ENCODE measurements around the gene PCA3.

PCA3 gene

DNA sequence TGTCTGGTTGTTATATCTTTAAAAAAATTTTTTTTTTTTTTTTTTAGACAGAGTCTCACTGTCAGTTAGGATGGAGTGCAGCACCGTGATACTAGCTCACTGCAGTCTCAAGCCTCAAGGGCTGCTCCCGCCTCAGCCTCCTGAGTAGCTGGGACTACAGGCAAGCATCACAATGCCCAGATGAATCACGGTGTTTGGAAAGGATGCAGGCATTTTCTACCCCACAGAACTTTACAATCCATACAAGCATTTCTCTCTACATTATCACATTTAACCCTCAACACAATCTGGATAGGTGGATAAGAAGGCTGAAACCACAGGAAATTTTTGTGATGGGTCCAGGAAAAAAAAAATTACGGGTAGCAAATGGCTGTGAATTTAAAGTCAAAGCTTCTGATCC lies 5.8 kb upstream of the PCA3 start:
- no peak for DNase-seq

DNA sequence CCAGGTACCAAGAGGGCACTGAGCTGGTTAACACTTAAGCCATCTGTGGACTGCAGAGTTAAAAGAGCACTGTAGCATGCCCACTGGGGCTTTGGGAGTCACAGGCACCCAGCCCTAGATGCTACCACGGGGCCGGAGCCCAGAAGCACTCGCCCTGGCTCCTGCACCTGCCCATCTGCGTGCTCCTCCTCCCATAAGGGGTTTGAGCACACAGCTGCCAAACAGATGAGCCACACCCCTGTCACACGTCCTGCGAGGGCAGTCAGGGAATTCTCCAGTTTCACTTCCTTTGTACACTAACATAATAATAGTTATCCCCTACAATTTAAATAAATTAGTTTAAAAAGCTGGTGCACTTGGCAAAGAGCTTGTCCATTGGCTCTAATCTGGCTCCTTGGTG lies 4.5 kb upstream of the PCA3 start:
- no peak for DNase-seq

DNA sequence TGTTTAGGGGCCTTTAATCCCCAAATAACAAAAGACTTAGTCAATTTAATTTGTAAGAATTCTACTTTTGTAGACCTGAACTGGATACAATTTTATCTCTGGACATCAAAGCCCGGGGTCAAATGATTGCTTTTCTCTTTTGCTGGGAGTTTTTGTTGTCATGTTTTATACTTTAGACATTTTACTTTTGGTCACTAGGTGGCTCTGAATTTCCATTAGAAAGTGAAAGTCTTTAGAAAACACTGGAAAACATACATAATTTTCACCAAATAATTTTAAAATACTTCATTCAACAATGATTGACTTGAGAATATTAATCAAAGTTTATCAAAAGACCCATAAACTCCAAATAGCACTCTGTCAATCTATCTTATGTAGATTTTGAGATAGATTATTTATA lies 2.8 kb upstream of the PCA3 start:
- DNase-seq = peak in 1 of 2 donors; percentile 25

DNA sequence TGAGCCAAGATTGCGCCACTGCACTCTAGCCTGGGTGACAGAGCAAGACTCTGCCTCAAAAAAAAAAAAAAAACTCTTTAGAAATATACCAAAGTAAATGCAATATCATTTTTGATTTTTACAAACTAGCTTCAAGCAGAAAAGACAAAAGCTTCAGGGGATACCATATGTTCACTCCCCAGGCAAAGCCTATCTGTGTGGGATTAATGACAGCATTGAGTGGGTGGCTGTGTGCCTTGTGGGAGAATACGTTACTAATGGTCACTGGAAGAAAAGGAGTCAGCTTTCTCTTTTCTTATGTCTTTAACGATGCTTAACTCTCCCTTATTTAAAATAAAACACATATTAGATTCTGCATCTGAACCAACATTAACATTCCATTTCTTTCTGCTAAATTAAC lies 1.9 kb downstream of the PCA3 start:
- no peak for DNase-seq

DNA sequence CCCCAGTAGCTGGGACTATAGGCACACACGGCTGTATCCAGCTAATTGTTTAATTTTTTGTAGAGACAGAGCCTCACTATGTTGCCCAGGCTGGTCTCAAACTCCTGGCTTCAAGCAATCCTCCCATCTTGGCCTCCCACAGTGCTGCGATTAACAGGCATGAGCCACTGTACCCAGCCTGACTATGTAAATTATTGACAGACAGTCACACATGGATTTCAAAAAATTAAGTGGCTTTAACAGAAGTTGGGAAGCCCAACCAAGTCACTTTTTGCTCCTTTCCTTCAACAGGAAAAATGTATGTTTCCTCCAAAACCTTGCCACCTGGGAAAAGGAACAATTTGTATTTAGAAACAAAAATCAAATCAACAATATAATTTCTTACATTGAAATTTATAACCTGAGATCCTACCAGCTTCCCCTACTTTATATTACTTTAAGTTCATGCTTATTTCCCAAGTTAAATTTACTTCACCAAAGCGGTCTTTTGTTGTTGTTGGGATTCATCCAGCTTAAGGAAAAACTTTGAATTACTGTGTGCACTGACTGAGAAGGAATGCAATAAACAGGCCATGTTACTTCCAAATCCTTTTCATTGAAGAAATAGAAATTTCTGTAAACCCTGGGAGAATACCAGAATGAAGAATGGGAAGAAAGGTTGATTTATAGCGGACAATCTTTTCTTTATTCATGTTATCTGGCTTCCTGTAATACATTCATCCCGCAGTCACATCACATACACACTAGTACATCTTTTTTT lies 8.6 kb downstream of the PCA3 start:
- no peak for DNase-seq

DNA sequence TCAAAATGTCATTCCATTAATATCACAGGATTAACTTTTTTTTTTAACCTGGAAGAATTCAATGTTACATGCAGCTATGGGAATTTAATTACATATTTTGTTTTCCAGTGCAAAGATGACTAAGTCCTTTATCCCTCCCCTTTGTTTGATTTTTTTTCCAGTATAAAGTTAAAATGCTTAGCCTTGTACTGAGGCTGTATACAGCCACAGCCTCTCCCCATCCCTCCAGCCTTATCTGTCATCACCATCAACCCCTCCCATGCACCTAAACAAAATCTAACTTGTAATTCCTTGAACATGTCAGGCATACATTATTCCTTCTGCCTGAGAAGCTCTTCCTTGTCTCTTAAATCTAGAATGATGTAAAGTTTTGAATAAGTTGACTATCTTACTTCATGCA lies 20.6 kb downstream of the PCA3 start:
- no peak for DNase-seq

DNA sequence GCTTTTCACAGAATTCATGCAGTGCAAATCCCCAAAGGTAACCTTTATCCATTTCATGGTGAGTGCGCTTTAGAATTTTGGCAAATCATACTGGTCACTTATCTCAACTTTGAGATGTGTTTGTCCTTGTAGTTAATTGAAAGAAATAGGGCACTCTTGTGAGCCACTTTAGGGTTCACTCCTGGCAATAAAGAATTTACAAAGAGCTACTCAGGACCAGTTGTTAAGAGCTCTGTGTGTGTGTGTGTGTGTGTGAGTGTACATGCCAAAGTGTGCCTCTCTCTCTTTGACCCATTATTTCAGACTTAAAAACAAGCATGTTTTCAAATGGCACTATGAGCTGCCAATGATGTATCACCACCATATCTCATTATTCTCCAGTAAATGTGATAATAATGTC lies 21.3 kb downstream of the PCA3 start:
- no peak for DNase-seq

DNA sequence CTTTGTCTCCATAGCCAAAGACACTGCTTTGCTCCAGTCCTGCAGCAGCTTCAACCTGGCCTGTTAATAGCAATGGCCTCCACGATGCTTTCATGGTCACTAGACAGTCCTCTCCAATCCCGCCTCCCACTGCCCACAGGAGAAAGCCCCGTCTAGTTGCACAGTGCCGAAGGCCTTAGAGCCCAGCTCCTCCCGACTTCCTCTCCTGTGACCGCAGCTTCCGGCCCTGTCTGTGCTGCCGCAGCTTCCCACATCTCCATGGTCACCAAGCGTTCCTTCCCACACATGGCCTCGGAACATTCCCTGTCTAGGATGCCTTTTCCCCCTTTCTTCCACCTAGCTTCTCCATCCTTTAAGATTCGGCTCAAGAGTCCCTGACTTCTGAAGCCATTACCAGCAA lies 23.4 kb downstream of the PCA3 start:
- no peak for DNase-seq

DNA sequence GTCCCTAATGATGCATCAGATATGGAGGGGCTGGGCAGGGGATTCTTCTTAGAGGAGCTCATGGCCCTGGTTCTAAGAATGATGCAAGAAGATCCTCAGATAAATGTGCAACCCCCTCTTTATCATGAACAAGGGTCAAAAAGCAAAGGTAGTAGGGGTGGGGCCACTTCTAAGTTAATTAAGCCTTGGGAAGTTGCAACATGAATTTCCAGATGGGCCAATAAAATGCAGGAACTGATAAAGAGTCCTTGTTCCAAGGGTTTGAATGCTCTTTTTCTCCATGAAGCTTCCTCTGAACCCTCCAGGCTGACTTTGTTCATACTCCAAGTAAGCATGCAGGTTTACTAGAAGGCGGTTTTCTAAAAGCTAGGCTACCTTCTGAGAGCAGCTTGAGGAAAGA lies 25.6 kb downstream of the PCA3 start:
- no peak for DNase-seq

DNA sequence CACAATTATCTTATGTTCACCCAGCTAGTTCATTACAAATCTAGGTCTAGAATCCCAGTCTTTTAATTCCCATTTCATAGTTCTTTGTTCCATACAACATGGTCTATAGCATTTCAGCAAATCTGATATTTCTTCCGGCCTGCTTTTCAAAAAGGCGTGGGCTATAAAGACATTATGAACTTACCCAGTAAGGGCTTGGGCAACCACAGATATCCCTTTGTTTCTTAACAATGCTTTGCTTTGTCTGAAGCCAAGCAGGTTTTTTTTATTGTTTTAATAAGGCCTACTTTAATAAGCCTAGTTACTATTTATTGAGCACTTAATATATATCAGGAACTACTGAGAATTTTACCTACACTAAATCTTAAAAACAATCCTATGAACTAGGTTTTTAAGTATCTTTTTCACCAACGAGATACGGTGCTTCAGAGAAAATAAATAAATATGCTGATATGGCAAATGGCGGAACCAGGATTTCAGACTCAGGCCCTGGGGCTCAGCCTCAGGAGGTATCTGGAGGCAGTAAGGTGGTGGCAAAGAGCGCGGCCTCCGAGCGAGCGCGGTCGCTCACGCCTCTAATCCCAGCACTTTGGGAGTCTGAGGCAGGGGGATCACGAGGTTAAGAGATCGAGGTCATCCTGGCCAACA lies 29.7 kb downstream of the PCA3 start:
- DNase-seq = no peak

DNA sequence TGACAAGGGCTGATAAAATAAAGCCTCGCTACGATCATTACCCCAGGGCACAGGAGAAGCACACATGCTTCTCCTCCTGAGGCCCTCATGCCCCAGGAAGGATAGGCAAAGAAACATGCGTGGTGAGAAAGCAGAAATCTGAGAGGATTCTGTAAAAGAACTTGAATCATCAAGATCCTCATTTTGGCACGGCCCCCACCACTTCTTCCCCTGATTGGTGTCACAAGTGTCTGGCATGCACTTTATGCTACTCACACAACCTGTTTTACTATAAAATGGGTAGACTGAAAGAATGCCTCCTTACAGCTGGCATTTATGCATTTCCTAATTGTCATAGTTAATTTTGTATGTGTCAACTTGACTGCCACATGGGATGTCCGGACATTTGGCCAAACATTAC lies 32.1 kb downstream of the PCA3 start:
- no peak for DNase-seq

DNA sequence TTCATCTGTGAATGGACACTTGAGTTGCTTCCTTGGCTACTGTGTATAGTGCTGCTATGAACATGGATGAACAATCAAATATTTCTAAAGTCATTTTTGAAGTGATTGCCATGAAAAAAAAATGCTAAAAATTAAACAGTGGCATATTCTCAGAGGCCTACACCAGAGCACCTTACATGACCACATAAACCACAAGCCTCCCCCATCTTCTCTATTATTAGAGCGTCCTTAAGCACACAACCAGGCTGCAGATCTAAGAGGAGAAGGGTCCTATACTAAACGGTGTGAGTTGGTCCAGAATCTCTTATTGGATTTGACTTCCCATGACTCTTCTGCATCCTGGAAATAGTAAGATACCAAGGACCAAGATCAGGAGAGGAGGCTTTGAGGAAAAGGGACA lies 34.3 kb downstream of the PCA3 start:
- DNase-seq = no peak

DNA sequence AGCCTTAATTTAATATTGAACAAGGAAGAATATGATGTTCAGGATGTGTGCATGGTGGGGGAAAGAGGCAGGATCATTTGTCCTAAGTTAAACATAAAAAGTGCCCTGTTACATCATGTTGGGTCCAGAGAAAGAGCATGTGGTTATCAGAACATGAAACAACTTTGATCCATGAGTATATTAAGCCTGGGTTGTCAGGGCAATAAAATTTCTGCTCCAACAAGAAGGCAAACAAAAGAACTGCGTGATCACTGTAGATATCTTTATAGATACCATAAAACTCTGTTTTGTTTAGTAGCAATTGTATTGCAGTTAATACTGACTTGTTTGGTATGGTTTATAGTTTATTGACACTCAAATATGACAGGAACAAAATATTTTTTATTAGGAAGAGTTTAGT lies 35.2 kb downstream of the PCA3 start:
- no peak for DNase-seq

DNA sequence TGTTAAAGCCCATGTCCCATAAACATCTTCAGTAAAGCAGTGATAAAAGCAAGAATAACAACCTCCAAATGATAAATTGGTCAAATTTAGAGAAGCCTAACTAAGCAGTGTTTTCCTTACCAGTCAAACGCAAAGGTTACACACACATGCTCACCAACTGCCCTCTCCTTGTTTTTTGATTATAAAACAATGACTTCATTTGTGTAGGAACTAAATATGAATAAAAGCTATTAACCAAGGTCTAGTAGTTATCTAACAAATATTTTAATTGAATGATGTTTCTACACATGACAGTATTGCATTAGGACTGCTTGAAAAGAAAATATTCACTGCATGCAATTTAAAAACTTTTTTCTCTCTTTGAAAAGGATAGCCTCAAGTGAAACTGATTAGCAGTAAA lies 36.7 kb downstream of the PCA3 start:
- DNase-seq = no peak

DNA sequence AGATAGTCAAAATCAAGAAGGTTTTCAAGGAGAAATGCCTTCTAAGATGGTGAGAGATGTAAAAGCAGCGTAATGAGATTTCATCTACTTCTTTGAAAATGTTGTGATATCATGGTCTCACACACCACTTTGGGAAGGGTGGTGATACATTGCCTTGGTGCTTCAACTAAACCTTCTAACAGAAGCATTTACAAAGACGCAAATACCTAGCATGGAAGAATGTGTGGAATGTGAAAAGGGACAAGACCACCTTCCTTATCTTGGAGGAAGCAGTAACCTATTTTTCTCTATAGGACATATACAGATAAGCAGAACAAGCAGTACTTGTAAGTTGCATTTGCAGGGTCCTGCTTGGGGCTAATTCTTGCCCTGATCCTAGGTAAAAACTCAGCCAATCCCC lies 38.8 kb downstream of the PCA3 start:
- no peak for DNase-seq

DNA sequence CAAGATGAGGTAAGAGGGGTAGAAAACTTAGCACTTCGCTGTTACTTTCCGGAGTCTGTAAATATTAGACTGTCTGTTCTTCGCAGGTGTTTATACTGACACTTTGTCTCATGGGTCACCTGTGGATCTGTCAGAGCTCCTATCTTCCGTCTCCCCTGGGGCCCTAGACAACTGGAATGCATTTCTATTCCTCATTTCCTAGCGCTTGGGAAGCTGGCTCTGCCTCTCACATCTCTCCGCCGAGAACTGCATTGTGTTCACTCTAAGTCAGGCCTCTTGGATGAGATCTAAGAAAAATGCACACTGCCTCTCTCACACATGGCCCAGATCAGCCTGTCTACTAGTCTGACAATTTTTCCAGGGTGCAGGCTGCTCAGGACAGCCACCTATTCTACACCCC lies 39.5 kb downstream of the PCA3 start:
- DNase-seq = no peak

DNA sequence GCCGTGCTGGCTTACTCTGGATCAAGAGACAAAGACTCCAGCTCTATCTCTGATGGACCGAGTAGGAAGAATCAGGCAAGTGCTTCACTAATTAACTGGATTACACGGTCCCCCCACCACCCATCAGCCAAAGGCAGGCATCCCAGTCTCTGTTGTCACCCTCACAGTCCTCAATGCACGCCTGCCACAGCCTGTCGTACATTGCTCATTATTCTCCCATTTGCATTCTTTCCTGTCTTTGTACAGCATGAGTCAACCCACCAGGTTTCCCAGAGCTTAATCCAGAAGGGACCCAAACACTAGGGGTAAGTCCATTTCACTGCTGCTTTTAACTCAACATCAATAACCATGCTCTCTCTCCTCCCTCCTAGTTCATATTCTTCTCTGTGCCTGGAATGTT lies 44.4 kb downstream of the PCA3 start:
- DNase-seq = no peak

DNA sequence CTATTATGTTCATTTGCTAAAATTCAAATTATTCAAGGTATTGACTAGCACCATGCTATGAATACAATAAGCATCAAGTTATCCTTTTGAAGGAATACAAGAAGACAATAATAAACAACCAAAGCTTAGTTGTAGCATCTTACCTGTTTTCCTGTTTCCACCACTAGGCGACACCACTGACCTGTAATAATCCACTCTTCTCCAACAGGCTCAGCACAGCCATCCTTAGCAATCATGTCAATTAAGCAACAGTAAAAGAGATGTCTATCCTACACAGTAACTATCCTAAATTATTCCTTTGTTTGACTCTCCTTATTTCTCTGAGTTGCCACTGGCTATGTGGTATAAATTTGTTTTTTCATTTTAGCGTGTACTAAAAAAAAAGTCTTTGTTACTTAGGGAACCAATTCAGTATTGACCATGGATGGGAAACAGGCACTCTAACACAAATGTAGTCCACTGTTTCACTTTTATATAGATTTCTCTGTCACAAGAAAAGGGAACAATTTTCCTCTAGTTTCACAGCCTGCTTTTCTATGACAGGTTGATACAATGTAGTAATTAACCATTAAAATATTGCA lies 46.2 kb downstream of the PCA3 start:
- DNase-seq = peak; percentile 16 to 82

DNA sequence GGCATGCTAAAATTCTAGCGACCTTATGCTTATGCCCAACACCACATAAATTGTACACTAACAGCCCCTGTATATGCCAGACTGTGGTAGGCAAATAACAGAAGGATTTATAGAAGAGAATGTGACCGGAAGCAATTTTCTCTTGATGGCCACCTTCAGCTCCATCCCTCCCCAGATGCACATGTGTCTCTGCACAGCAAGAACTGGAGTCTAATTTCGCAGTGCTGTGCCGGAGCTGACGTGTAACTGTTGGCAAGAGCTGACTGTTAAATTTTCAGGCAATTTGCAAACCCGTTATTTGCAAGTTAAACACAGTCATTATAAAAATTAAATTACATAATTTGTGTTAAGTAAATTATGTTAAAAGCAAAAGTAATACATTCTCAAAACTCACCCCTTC lies 48.4 kb downstream of the PCA3 start:
- DNase-seq = no peak

DNA sequence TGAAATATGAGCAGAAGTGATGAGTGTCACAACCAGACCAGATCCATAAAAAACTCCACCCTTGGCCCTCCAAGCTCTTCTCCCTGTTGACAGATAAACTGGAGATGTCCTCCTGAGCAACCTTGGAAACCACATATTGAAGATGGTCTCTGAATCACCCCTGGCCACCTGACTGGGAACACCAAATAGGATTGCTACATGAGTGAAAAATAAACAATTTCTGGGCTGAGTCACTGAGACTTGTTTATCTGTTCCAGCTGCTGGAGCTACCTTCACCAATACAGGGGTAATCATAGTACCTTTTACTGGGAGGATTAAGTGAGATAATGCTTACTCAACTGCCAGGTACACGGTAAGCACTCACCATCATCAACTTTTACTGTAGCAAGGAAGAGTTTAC lies 53.3 kb downstream of the PCA3 start:
- DNase-seq = no peak

DNA sequence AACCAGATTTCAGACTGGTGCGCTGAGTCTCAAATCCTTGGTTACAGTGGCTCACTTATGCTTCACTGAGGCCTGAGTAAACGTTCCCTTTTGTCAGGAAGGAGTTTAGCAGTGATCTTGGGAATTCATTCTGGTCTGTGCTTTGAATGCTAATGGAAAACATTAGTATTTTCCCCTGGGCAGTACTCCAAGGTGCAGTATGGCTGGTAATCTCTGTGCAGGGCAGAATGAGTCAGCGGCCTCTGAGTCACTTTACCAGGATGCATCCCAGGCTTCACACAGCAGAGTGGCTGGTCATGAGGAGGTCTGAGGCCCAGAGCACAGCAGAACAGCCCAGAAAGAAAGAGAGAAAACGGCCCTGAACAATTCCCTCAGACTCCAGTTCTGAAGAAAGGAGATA lies 54.0 kb downstream of the PCA3 start:
- DNase-seq = peak; percentile 35 to 72

DNA sequence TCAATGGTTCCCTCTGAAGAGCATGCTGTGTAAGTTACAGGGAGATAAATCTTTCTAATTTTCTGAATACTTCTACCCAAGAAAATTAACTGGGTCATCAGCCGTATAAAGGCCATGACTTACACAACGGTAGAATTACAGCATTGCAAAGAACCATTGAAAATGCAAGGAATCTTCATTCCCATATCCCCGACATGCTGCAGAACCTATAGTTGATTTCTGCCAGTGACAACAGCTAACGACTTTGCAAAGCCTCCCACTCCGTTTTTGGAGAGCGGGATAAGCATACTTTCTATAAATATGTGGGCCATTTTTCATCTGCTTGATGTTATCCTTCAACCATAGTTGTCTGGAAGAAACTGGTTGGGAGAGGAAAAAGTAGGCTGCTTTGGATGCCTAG lies 56.2 kb downstream of the PCA3 start:
- no peak for DNase-seq

DNA sequence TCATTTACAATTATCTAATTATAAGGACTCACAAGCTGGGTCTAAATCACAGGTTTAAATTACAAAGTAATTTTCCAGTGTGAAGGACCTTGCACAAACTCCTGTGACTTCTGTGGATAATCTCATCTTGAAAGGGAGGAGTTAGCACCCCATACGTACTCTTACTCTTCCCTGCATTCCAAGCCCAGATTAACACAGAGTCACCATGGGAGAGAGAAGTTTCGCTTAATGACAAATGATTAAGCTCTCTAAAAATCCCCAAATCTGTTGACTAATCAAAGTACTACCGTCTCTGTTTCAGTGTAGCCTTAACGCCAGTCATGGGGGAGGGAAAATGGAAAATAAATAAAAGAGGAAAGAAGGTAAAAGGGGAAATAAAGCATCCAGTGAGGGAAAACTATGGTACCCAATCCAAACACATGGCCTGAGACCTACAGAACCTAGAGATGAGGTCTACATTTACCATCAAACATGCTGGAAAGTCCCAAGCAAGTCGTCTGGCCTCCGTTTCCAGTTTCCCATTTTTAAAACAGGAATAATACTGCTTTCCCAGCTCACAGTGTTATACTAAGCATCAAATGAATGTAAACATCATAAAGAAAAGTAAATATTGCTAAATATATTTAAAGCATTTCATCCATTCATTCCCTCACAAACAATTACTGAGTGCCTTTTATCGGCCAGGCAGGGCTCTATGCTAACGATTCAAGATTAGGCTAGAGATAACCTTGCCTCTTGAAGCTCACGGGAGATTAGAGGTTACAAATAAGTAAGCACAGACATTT lies 63.2 kb downstream of the PCA3 start:
- no peak for DNase-seq

DNA sequence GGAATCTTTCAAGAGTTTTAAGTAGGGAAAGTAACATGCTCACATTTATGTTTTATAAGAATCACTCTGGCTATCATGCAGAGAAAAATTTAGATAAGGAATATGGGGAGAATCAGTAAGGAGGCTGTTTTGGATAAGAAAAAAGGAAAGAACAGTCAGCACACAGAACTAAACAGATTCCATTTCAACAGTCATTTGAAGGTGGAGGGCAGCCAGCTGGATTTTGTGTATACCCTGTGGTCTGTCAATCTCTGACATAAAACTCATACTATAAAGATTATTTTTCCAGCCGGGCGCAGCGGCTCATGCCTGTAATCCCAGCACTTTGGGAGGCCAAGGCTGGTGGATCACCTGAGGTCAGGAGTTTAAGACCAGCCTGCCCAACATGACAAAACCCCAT lies 64.2 kb downstream of the PCA3 start:
- DNase-seq = no peak

Data from hippocampal formation (tissue), 2 donors.